AG09319 (cell line): Measurements from ENCODE around the gene GTPBP4.

ENCODE experiments used
- DNase-seq: peaks from one replicate; pipeline ENCODE4 v3.0.0-alpha.2; 2010; ENCODE audit warnings: low read depth; ENCODE audit errors: extremely low read depth
- CTCF ChIP-seq: IDR thresholded peaks from 2 replicates; pipeline ENCODE4 v1.5.1; 2011; ENCODE audit warnings: low read depth, mild to moderate bottlenecking, inconsistent platforms, low read length, moderate library complexity

GTPBP4 gene

GRCh38 chr10:972763-973162 lies 15.5 kb upstream of the GTPBP4 start:
- no peak for DNase-seq

GRCh38 chr10:974038-974784 lies 14.0 kb upstream of the GTPBP4 start:
- no peak for TF ChIP-seq CTCF

More at GRCh38 chr10:972763-973162, 15.5 kb upstream of the GTPBP4 start:
- no peak for TF ChIP-seq CTCF

GRCh38 chr10:974785-975074 lies 13.5 kb upstream of the GTPBP4 start:
- DNase-seq: no peak
- no peak for TF ChIP-seq CTCF

More at GRCh38 chr10:974038-974784, 14.0 kb upstream of the GTPBP4 start:
- no peak for DNase-seq

GRCh38 chr10:976316-976715 lies 11.9 kb upstream of the GTPBP4 start:
- TF ChIP-seq CTCF: no peak
- DNase-seq: no peak

- no peak for DNase-seq
- no peak for TF ChIP-seq CTCF
Measured at GRCh38 chr10:978826-979421, 9.3 kb upstream of the GTPBP4 start.

GRCh38 chr10:980468-981093 lies 7.7 kb upstream of the GTPBP4 start:
- no peak for TF ChIP-seq CTCF
- DNase-seq: no peak

- no peak for TF ChIP-seq CTCF
- DNase-seq: no peak
Measured at GRCh38 chr10:983401-983800, 4.8 kb upstream of the GTPBP4 start.
